Stimulated activated CD8-positive, alpha-beta memory T cell treated with anti-CD3 and anti-CD28 coated beads, Interleukin-7, amount 100 ng/mL, for 1 hour (primary cell): ENCODE measurements around the gene SPOPL.
"Not testable (repeated sequence)": the region's sequence is repeated elsewhere in the genome, so short reads cannot be mapped to it uniquely, and the experiment has no call there.

ENCODE experiments used
- DNase-seq, 2 donors: peaks; one replicate each; pipeline ENCODE4 v3.0.0-alpha.2; 2020; ENCODE audit warnings: low read depth in 2 of 2

The SPOPL gene

GRCh38 chr2:138501425-138502254 lies at the start of gene SPOPL:
Gene SPOPL (plus strand): TSS chr2:138501770. CDS start chr2:138550217, 48,447 bp downstream.
- peak; percentile 60 to 70 for DNase-seq

GRCh38 chr2:138452324-138452723 lies 49.2 kb upstream of the SPOPL start:
- no peak for DNase-seq

GRCh38 chr2:138453815-138454214 lies 47.8 kb upstream of the SPOPL start:
- no peak for DNase-seq

GRCh38 chr2:138454761-138455160 lies 46.8 kb upstream of the SPOPL start:
- no peak for DNase-seq

- no peak for DNase-seq
These were observed 46.3 kb upstream of the SPOPL start for GRCh38 chr2:138455275-138455674.

- no peak for DNase-seq
These were observed 45.9 kb upstream of the SPOPL start for GRCh38 chr2:138455691-138456090.

- not testable (repeated sequence) for DNase-seq
These were observed 38.9 kb upstream of the SPOPL start for GRCh38 chr2:138462689-138463088.

GRCh38 chr2:138468617-138469016 lies 33.0 kb upstream of the SPOPL start:
- DNase-seq, result no peak

- DNase-seq, result no peak
These were observed 32.2 kb upstream of the SPOPL start for GRCh38 chr2:138469411-138469810.

GRCh38 chr2:138470941-138471340 lies 30.6 kb upstream of the SPOPL start:
- no peak for DNase-seq

GRCh38 chr2:138474100-138474825 lies 27.3 kb upstream of the SPOPL start:
- no peak for DNase-seq

GRCh38 chr2:138475277-138475776 lies 26.2 kb upstream of the SPOPL start:
- DNase-seq, result no peak

GRCh38 chr2:138476186-138476585 lies 25.4 kb upstream of the SPOPL start:
- DNase-seq, result no peak

GRCh38 chr2:138476940-138477339 lies 24.6 kb upstream of the SPOPL start:
- DNase-seq, result no peak

- not testable (repeated sequence) for DNase-seq
These were observed 18.8 kb upstream of the SPOPL start for GRCh38 chr2:138482796-138483195.

GRCh38 chr2:138485019-138485418 lies 16.6 kb upstream of the SPOPL start:
- no peak for DNase-seq

GRCh38 chr2:138486363-138487198 lies 15.0 kb upstream of the SPOPL start:
- no peak for DNase-seq

GRCh38 chr2:138490673-138491494 lies 10.7 kb upstream of the SPOPL start:
- DNase-seq, result no peak

- no peak for DNase-seq
These were observed 10.1 kb upstream of the SPOPL start for GRCh38 chr2:138491495-138491862.

- DNase-seq, result no peak
These were observed 9.4 kb upstream of the SPOPL start for GRCh38 chr2:138492160-138492559.

GRCh38 chr2:138493334-138493733 lies 8.2 kb upstream of the SPOPL start:
- no peak for DNase-seq
